ENCODE results near the gene TMEM181. TPM values are rescaled to one million over a fixed set of nuclear protein-coding genes. Genes with fewer than 3 reads are reported as not detected.
A peak's percentile ranks its signal among the peaks of the same experiment; 100 is the strongest.

The TMEM181 gene
- total and polyA plus RNA-seq, 2 donors (not counting 1 experiment from before 2014, with no cell fraction given): 2.8 to 9.3 TPM

- Mint-ChIP-seq H3K27ac (no peak overlapping the region), H3K9me3 (ENCODE audit: insufficient read depth) (no peaks in the 10 kb centered on the region), H3K4me1 (peaks cover 20% of the 10 kb centered on the region), H3K4me3 (no peak overlapping the region), H3K27me3 (peaks cover 5% of the 10 kb centered on the region)
- ATAC-seq (ENCODE audit: low read depth) (no peak), DNase-seq (no peak)
- CTCF ChIA-PET: interaction anchor here (1.3 to 5.6 kb wide), 7 partner anchors 12 to 442 kb away, joined by 3 to 56 read pairs (median 5); partner anchors contain the start of gene SYTL3
- Histone ChIP-seq H3K27ac (ENCODE audit: low read length in 2 of 2) (no peak overlapping the region), H3K9me3 (ENCODE audit: control extremely low read depth in 1 of 3, control insufficient read depth in 2 of 3, insufficient read depth in 1 of 3, low read length in 2 of 3) (no peaks in the 10 kb centered on the region), H3K27me3 (replicated peaks in 1 of 4; ENCODE audit: control extremely low read depth in 1 of 4, control insufficient read depth in 3 of 4, insufficient read depth in 4 of 4, low read length in 3 of 4) (peaks cover 0 to 13% (median 5%) of the 10 kb centered on the region in 4 experiments), H3K4me1 (ENCODE audit: control insufficient read depth in 2 of 2, insufficient read depth in 2 of 2, low read length in 2 of 2) (peaks cover 19 to 31% of the 10 kb centered on the region in 2 donors), H4K20me1 (ENCODE audit: control insufficient read depth, insufficient read depth, low read length, poor library complexity, severe bottlenecking) (no peaks in the 10 kb centered on the region), H3K36me3 (replicated peaks in 1 of 2; ENCODE audit: control extremely low read depth in 1 of 2, control insufficient read depth in 1 of 2, extremely low read depth in 1 of 2, insufficient read depth in 2 of 2, low read length in 1 of 2) (no peaks in the 10 kb centered on the region), H3K9ac (ENCODE audit: low read length) (no peak overlapping the region), H3K4me3 (ENCODE audit: control extremely low read depth in 1 of 5, extremely low read depth in 1 of 5, insufficient read depth in 1 of 5, low read depth in 2 of 5, low read length in 4 of 5) (no peak overlapping the region), H3K4me2 (replicated peaks; ENCODE audit: low read depth, low read length, poor library complexity, severe bottlenecking) (no peak overlapping the region), H3K79me2 (ENCODE audit: control insufficient read depth, insufficient read depth, low read length) (no peaks in the 10 kb centered on the region), H2AFZ (ENCODE audit: insufficient read depth, low read depth, low read length, poor library complexity, severe bottlenecking) (peak overlapping the region; percentile 36)
- WGBS (ENCODE audit: insufficient coverage): 42% methylated on average over 17 of the region's 27 CpGs
- TF ChIP-seq CTCF (IDR thresholded peaks at IDR 0.05): no peak
- no peak for TF ChIP-seq EZH2 (IDR thresholded peaks at IDR 0.05; ENCODE audit: borderline replicate concordance, insufficient read depth, low read depth, low read length, poor library complexity, severe bottlenecking)
- POLR2A ChIA-PET: no interaction called here
- intact Hi-C loops (cut with micrococcal nuclease): no loop called here
These were observed 103.2 kb downstream of the TMEM181 start for GRCh38 chr6:158662954-158663624.

DNA sequence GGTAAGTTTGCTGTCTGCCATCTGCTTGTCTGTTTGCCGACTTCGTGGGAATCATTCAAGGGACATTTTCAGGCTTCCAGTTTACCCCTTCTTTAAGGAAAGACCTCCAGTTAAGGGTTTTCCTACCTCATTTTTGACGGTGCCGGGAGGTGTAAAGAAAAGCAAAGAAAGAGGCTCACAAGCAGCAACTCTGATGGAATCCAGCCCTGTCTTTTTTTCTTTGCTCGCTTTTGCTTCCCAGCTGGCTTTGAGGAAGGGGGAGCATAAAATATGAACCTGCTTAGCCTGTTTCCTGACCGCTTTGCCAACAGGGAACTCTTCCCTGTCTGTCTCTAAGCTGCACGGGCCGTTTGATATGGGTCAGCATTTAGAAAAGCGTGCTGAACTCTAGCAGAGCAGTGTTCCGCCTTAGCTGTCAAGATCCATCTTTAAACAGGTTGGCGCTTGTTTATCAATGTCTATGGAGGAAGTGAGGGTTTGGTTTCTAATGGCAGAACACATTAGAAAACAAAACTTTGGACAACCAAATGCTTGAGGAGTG lies 103.8 kb downstream of the TMEM181 start:
- Mint-ChIP-seq H3K4me1 (peaks cover 20% of the 10 kb centered on the region), H3K4me3 (no peak overlapping the region), H3K9me3 (ENCODE audit: insufficient read depth) (no peaks in the 10 kb centered on the region), H3K27me3 (peaks cover 5% of the 10 kb centered on the region), H3K27ac (no peak overlapping the region)
- DNase-seq (no peak), ATAC-seq (ENCODE audit: low read depth) (no peak)
- H3K27me3 ChIP-seq (replicated peaks in 1 of 4; ENCODE audit: control extremely low read depth in 1 of 4, control insufficient read depth in 3 of 4, insufficient read depth in 4 of 4, low read length in 3 of 4): peaks cover 0 to 13% (median 5%) of the 10 kb centered on the region in 4 experiments
- H3K4me3 ChIP-seq (ENCODE audit: control extremely low read depth in 1 of 5, extremely low read depth in 1 of 5, insufficient read depth in 1 of 5, low read depth in 2 of 5, low read length in 4 of 5): no peak overlapping the region
- H3K9ac ChIP-seq (ENCODE audit: low read length): no peak overlapping the region
- H3K4me1 ChIP-seq (ENCODE audit: control insufficient read depth in 2 of 2, insufficient read depth in 2 of 2, low read length in 2 of 2): peaks cover 19 to 36% of the 10 kb centered on the region in 2 donors
- intact Hi-C loops (cut with micrococcal nuclease): no loop called here
- H4K20me1 ChIP-seq (ENCODE audit: control insufficient read depth, insufficient read depth, low read length, poor library complexity, severe bottlenecking): no peaks in the 10 kb centered on the region
- 73% methylated on average over 5 of the region's 11 CpGs for WGBS (ENCODE audit: insufficient coverage)
- no peaks in the 10 kb centered on the region for H3K9me3 ChIP-seq (ENCODE audit: control extremely low read depth in 1 of 3, control insufficient read depth in 2 of 3, insufficient read depth in 1 of 3, low read length in 2 of 3)
- ChIA-PET CTCF (interaction anchor here (3.5 to 5.6 kb wide), 3 partner anchors 14 to 309 kb away, joined by 20 to 56 read pairs (median 36); partner anchors contain the start of gene SYTL3), POLR2A (no interaction called here)
- no peak overlapping the region for H2AFZ ChIP-seq (ENCODE audit: insufficient read depth, low read depth, low read length, poor library complexity, severe bottlenecking)
- no peak overlapping the region for H3K27ac ChIP-seq (ENCODE audit: low read length in 2 of 2)
- H3K79me2 ChIP-seq (ENCODE audit: control insufficient read depth, insufficient read depth, low read length): no peaks in the 10 kb centered on the region
- no peak for TF ChIP-seq CTCF (IDR thresholded peaks at IDR 0.05)
- TF ChIP-seq EZH2 (IDR thresholded peaks at IDR 0.05; ENCODE audit: borderline replicate concordance, insufficient read depth, low read depth, low read length, poor library complexity, severe bottlenecking): no peak
- no peak overlapping the region for H3K4me2 ChIP-seq (replicated peaks; ENCODE audit: low read depth, low read length, poor library complexity, severe bottlenecking)
- H3K36me3 ChIP-seq (replicated peaks in 1 of 2; ENCODE audit: control extremely low read depth in 1 of 2, control insufficient read depth in 1 of 2, extremely low read depth in 1 of 2, insufficient read depth in 2 of 2, low read length in 1 of 2): no peaks in the 10 kb centered on the region
